ENCODE data around the gene EIF2S3.

DNA sequence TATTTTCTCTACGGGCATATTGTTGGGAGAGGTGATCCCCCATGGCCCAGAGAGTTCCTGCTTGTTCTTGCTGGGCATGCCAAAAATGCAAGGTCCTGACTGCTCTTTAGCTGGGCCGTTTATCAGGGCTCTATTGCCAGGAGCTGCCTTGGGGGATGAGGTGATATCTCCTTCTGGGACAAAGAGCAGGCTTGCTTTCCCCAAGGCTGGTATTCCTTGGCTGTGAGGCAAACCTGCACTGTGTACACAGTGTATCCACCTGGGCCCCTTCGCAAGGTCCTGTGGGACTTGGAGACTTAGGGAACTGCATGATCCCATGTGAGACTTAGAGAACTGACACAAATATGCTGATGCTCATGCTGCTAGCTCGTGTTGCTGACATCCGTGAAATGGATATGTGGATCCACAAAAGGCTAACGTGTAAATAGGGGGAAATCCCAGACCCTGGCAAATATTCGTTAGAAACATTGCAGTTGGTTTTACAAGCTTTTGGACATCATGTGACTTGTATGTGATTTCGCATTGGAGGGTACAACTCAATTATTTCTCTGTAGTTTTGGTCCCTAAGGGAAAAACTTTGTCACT is 70.4 kb downstream of the EIF2S3 start:
- no peak for TF ChIP-seq POLR2A (IDR thresholded peaks at IDR 0.05)
- TF ChIP-seq, protein P1, sequence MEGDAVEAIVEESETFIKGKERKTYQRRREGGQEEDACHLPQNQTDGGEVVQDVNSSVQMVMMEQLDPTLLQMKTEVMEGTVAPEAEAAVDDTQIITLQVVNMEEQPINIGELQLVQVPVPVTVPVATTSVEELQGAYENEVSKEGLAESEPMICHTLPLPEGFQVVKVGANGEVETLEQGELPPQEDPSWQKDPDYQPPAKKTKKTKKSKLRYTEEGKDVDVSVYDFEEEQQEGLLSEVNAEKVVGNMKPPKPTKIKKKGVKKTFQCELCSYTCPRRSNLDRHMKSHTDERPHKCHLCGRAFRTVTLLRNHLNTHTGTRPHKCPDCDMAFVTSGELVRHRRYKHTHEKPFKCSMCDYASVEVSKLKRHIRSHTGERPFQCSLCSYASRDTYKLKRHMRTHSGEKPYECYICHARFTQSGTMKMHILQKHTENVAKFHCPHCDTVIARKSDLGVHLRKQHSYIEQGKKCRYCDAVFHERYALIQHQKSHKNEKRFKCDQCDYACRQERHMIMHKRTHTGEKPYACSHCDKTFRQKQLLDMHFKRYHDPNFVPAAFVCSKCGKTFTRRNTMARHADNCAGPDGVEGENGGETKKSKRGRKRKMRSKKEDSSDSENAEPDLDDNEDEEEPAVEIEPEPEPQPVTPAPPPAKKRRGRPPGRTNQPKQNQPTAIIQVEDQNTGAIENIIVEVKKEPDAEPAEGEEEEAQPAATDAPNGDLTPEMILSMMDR (IDR thresholded peaks at IDR 0.05) = no peak

All from Peyer's patch (tissue), 4 donors.